Dedifferentiated amniotic fluid mesenchymal stem cell (primary cell): ENCODE data around the gene ITIH4.

Source experiments
- DNase-seq: peaks from one replicate; pipeline ENCODE4 v3.0.0-alpha.2; 2016; ENCODE audit errors: extremely low spot score

The ITIH4 gene

DNA sequence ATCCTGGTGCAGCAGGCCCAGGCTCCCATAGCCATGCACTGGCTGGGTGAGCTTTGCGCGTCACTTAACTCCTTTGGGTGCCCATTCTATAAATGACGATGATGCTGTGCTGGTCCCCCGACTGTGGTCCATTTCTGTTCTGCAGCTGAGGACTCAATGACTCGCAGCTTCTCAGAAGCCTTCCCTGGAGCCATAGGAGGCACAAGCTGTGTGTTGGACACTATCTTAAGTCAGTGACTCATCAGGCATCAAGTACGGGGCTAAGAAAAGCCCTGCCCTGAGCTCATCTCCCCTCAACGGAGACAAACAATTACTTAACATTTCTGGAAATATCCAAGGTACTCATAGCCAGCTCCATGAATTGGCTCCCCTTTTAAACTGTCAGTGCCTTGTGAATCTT, 18.1 kb upstream of the ITIH4 start:
- no peak for DNase-seq

DNA sequence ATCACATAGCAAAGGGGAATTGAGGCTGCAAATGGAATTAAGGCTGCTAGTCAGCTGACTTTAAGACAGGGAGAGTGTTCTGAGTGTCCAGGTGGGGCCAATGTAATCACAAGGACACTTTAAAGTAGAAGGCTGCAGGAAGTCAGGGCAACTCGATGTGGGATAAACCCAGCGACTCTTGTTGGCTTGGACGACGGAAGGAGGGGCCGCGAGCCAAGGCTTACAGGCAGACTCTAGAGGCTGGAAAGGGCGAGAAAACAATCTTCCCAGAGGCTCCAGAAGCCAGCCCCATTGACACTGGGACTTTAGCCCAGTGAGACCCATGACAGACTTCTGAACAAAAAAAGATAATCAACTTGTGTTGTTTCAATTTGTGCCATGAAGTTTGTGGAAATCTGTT, 17.3 kb upstream of the ITIH4 start:
- DNase-seq, result no peak

DNA sequence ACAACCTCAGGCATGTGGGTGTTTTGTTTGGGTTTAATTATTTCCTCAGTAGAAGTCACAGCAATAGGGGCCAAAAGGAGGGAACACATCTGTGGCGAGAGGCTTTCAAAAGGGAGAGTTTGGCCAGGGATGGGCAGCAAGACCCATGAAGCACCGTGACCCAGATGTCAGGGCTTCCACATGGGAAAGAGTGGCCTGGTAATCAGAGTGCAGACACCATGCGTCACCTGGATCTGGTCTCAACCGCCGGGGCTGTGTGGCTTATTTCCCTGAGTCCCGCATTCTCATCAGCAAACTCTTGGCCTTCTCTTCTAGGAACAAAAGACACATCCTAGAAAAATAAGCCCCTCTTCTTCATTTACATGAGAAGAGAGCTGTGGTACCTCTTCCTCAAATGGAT, 16.8 kb upstream of the ITIH4 start:
- no peak for DNase-seq

DNA sequence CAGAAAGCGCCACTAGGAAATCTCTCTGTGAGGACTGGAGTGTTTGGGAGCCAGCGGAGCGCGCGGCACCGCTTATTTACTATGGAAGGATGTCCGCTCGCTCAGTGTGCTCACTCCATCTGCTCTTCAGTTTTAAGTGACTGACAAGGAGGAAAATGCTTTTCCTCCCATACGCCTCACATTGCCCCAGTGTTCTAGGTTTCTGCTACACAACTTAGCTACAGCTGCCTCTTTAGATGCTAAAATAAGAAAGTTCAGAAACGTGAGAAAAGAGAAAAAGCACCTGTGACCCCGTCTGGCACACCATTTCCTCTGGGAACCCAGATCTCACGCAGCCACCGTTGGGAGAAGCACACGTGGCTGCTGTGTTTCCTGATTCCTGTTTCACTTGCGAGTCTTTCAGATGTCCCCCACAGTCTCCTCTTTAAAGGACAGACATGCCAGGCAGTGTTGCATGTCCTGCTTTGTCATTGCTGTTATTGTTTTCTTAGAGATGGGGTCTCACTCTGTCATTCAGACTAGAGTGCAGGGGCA, 16.0 kb upstream of the ITIH4 start:
- no peak for DNase-seq

DNA sequence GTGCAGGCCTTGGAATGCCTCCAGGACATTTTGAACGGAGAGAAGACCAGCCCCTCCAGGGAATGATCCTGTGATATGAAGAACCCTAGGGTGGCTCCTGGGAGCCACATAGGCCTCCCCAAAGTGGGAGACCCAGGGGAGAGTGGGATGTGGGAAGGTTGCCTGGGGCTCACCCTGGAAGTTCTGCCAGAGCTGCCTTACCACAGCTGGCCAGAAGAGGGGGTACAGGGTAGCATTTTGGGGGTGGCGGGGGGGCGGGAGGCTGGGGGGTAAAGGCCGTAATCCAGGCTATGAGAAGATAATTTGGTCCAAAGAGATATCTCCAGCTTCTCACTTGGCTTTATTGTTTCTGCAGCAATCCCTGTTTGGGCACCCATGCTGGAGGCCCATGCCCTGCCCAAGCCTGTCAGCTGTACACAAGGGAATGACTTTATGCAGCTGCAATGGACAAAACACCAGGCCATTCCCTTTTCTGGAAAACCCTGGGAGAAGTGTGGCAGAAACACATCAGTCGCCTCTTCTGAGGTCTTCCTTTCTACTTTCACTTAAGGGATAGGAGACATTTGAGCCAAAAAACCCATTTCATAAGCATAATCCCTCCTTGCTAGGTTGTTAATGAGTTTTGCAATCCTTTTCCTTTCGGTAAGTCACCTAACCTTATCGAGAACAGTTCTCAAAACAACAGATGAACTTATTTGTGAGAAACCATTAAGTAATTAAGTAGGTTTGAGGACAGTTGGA, 15.4 kb upstream of the ITIH4 start:
- DNase-seq, result no peak

DNA sequence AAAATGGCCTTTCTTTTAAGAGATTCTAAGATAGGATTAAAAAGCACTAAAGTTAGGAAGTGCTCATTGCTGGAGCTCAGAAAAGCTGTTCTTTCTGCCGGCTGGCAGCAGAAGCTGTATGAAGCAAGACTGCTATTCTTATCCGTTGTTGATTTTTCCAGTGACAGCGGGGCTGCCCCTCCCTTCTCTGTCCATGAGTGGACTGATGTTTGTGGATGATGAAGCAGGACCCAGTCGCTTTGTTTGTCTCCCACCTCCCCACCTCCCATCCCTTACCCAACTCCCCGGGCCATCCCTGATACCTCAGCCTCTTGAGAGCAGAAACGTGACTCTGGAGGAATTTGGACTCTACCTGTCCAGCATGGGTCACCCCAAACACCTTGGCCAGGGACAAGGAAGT, 14.7 kb upstream of the ITIH4 start:
- DNase-seq, result no peak

DNA sequence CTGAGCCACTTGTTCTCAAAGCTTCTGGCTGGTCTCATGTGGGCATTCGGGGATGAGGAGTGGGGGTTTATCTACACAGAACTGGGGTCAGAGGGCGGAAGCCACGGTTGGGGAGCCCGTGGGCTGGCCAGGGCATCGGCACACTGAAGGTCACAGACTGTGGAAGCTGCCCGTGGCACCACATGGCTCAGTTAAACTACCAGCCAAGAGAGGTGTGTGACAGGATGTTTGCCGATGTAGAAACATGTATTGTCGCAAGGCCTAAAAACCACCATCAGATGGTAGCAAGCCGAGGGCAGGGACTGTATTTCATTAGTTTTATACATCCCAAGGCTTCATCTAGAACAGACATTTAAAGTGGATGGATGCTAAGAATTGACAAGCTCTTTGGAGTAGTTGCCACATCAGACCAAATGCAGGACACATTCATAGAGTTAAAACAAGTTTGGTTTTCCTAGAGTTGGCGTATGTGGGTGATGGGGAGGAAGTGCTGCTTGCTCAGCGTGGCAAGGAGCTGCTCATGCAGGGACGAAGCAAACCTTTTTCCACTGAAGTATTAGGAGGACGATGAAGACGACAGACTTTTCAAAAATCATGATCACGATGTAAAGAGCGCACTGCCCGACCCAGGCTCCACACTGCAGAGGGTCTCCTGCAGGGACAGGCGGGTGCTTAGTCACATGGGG, 14.0 kb upstream of the ITIH4 start:
- DNase-seq, result no peak

DNA sequence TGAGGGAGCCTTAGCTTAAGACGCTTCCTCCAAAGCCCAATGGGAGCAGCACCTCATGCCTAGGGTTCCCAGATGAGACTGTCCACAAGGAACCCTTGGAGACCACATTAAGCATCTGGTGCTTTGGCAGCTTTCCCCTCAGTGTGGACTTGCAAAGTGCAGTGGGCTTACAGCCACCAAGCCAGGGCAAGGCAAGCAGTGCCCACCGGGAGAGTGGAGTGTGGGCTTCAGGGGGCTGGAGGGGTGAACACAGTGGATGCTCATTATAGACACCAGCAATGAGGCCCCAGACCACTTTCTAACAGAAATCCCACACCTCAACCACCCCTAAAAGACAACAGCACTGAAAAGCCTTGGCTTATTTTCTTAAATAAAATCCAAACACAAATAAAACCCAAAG, 13.4 kb upstream of the ITIH4 start:
- DNase-seq, result no peak

DNA sequence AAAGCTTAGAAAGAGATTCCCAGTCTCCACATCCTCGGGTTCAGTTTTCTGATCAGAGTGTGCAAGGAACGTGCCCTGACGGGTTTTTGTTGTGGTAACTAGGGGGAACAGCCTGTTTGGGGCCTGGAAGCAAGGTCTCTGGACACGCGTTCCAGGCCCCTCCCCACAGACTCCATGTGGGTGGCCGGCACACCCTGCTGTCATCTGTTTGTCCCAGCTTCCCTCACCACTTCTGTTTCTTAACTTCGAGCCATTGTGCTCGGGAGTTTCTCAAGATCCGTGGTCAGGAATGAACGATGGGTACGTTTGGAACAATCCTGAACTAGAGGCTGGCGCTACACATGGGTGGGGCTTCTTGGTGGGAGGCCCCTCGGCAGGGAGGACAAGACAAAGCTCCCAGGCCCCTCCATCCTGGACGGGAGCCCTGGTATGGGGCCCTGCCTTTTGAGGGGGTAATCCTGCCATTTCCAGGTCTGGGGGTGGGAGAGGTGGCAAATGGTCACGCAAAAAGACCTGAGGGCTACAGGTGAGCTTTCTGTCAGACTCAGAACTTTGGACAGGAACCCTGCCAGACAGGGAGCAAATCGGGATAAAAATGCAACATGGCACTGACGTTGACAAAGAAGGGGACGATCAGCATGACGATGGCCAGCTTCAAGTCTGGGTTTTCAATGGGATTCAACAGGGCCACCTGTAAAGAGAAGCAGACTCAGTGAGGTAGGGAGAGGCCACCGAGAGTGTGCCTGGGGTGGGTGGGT, 12.8 kb upstream of the ITIH4 start:
- DNase-seq, result no peak

DNA sequence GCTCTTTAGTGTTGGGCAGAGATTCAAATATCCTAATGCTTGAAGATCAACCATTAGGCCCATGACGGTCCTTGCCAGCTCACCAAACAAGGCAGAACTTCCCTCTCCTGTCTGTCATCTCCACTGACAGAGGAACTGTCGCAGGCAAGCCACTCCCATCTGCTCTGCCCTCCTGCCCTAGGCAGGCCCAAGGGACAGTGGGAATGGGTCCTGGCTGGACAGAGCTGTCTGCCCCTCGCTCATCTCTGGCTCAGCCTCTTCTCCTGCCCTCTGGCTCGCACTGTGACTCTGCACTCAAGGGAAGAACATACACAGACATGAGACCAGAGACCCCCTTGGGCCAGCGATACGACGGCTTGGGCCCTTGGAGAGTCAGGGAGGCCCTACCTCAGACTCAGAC, 12.0 kb upstream of the ITIH4 start:
- DNase-seq, result no peak

DNA sequence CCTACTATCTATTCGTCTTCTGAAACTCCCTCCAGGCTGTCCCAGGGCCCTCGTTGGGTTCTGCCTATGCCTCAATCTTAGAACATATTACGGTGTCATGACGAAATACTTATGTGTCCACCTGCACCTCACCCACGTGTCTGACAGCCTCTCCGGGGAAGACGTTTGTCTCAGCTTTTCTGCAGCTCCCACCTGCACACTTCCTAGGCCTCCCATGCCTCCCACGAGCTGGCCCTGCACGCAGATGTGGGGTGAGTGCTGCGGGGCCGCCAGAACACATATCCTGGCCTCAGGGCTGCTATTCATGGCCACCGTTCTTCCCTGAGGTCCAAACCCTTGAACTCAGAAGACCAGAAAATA, 11.5 kb upstream of the ITIH4 start:
- no peak for DNase-seq

DNA sequence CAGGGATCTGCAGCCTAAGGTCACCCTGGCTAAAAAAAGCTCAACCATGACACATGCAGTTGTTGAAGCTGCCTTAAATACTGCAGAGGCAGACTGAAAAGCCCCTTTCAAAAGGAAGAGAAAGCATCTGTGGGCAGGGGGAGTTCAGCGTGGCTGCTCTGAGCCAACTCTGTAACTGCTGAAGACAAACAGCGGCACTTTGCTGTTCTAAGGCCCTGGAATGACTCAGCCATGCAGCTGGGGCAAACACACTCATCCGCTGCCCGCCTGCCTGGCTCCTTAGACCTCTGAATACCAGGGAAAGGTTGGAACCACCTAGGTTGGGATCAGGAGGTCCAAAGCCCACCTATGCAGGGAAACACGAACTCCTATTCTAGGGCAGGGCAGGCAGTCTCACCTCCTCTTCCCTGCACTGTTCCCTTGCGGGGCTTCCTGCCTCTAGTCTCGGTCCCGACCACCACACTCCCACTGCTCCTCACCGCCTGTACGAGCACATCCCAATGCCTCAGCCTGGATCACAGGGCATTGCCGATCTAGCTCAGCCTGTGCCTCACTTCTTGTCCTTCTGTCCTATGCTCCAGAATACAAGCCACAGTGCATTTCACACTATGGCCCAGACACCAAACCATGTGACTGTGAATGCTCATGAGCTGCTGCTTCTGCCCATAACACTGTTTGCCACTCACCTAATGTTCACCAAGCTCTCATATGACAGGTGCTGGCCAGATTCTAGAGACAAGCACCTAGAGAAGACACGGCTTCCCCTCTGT, 10.9 kb upstream of the ITIH4 start:
- no peak for DNase-seq

DNA sequence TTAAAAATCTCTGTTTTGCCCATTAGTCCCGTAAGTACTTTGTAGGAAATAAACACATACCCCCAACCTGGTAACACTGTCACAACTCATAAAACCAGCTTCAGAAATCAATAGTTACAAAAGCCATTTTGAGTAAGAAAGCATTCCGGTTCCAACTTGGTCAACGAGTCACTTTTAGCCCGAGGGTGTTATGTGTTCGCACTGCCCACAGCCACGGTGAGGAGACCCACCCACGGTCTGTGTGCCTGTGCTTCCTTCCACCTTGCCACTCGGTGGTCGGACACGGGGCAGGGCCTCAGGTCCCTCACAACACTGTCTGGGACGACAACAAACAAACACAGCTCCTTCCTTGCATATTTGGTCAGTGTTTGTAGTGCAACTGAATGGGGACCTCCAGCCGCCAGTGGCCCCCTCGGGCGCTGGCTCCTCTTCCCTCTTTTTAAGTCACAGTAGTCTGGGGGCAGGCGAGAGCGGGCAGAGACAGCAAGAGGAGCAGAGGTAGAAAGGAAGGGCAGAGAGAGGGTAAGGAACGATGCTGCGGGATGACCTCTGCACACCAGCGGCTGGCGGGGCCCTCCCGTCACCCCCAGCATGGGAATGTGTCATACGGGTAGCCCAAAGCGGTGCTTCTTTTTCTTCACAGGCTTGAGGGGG, 9.5 kb upstream of the ITIH4 start:
- DNase-seq, result no peak

DNA sequence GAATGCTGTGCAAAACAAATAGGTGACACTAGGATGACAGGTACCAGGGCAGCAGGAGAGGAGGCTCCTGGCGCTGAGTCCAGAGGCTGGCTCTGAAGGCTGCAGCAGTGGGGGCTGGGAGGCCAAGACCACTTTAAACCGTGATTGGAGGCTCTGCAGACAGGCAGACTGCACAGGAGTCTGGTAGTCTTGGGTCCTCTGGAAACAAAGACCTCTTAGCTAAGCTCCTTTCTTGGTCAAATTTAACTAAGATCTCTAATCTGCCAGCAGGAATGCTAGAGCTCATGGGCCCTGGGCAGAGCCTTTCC, 8.8 kb upstream of the ITIH4 start:
- no peak for DNase-seq

DNA sequence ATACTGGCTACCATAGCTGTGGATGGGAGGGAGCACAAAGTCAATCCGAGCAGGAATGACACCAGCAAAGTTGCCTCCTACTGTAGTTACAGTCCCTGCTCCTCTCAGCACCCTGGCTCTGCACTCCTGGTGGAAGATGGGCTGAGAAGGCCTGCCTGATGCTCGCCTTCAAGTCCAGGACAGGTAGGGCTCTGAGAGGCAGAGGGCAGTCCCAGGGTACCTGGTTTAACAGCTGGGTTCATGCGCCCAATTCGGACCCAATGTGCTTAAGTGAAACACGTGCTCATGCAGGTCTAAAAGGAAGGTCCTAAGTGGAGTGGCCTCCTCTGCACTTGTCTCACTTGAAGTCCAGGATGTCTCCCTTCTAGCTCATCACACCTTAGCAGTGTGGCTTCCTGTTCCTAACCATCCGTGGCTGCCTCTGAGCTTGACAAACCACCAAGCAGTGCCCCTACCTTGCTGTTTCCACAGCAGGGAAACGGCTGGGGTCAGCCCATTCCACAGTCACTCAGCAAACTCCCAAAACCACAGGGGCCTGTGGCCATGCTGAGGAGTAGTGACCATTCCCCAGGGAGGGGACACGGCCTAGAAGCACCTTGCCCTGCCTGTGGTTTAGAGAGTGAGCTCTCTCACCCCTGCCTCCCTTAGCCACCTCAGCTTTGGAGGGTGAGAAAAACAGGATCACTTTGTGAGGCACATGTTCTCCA, 8.2 kb upstream of the ITIH4 start:
- no peak for DNase-seq

DNA sequence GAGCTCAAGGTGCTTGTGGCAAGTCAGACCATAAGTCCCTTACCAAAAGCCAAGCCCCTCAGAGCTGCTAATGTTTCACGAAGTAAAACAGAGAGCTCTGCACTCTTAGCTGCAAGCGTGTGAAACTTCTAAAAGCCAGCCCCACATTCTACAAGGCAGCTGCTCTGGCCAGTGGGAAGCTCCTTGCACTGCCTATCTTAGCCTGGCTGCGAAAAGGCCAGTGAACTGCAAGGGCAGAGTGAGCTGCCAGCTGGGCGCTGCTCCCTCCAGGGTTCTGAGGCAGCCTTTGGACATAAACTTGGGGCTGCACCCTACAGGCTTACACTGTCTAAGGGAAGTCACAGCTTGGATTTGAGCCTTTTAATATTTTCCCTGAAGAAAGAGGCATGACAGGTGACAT, 6.5 kb upstream of the ITIH4 start:
- no peak for DNase-seq

DNA sequence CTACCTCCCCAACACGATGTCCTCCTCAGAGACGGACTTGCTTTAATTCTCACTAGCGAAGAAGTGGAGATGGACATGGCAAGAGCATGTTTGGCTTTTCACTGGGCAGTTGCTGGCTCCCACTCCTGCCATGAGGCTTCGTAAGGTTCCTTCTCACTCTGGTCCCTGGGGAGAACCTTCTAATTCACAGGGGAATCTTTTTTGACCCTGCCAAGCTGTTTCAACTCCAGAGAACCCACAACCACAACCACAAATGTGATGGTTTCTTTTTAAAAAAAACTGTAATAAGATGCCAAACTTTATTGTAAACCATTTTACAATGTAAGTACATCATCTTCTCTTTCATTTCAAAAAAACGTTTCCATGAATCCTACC, 6.0 kb upstream of the ITIH4 start:
- no peak for DNase-seq

DNA sequence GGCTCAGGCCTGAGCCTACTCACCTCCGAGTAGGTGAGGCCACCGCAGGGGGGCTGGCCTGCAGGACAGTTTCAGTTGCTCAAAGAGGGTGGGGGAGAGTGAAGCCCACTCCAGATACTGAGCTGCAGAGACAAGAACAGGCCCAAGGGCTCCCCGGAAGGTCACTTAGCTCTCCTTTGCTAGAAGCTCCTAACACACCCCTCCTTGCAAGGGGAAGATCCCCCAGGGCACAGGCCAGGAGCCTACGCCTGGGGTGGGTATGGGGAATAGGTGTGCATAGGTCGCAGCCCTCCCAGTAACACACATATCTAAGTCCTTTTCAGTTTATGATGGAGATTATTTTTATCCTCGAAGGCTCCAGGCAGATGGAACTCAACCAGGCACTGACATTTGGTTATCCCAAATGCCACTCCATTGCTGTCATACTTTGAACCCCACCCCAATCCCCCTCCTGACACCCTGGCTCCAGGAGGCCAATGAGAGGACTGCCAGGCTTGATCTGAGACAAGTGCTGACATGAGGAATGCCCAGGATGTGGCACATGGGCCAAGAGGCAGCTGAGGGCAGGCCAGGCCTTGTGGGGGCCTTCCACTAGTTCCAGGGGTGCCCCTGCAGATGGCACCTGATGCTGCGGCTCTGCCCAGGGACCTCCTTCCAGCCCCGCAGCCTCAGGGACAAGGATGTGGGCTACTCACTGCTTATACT, 5.4 kb upstream of the ITIH4 start:
- no peak for DNase-seq

DNA sequence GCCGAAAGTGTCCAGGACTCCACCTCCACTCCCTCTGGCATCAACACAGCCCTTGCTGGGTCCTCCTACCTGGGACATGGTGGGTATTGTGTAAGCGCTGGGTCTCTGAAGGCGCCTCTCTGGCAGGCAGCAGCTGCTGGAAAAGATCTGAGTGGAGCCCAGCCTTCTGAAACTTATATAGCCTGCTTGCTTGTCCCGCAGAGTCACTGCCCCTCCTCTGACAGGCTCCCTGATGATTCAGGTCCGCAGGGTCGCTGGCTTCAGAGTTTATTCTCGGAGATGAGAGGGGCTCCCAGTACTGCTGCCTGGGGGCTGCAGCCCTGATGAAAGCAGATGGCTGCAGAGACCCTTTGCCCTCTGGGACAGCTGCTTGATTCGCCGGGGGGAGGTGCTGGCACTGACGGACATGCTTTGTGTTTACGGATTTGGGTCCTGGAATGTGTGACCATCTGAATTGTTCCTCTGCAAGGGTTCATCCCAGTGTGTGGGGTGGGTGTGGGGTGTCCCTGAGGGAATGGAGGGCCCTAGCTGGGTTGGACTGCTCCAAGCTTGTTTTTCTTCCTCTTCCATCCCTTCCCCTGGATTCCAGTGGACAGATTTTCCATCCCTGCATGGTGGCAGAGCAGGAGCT, 4.5 kb upstream of the ITIH4 start, which contains the start of gene MUSTN1:
Gene MUSTN1 (minus strand): TSS at position 149 of the 631 bp plus-strand sequence. CDS start 71 bp downstream, at position 78.
- no peak for DNase-seq

DNA sequence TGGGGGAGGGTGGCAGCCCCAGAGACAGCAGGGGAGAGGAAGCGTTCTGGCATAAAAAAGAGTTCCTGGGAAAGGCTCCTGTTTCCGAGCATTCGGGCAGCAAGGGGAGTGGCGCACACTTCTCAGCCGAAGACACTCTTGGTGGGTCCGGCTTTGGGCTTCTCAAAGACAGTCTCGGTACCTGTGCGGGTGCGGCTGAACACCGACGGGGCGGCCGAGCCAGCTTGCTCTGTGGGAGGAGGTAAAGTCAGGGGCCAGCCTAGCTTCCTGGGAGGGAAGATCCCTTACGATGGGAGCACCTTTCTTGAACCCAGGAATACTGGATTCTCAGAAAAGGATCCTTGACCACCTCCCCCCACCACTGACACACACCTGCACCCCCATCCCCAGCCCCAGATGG, 2.7 kb upstream of the ITIH4 start:
- no peak for DNase-seq
